Measurements from ENCODE around the gene LRRC7.

The LRRC7 gene

GRCh38 chr1:69572921-69573320, 5.2 kb downstream of the LRRC7 start:
- in situ Hi-C loops (cut with MboI; ENCODE audit: low sequenced_read_pairs, unreplicated experiment), result no loop called here
- TF ChIP-seq CTCF (IDR thresholded peaks at IDR 0.05; ENCODE audit: borderline replicate concordance, control extremely low read depth, extremely low read depth, insufficient read depth, missing control alignments), result no peak
- no peak for DNase-seq (ENCODE audit: low spot score)

- in situ Hi-C loops (cut with MboI; ENCODE audit: low sequenced_read_pairs, unreplicated experiment), result no loop called here
- no peak for DNase-seq (ENCODE audit: low spot score)
- TF ChIP-seq CTCF (IDR thresholded peaks at IDR 0.05; ENCODE audit: borderline replicate concordance, control extremely low read depth, extremely low read depth, insufficient read depth, missing control alignments), result no peak
These were observed 6.2 kb downstream of the LRRC7 start for GRCh38 chr1:69573911-69574310.

- no peak for DNase-seq (ENCODE audit: low spot score)
- in situ Hi-C loops (cut with MboI; ENCODE audit: low sequenced_read_pairs, unreplicated experiment), result no loop called here
- no peak for TF ChIP-seq CTCF (IDR thresholded peaks at IDR 0.05; ENCODE audit: borderline replicate concordance, control extremely low read depth, extremely low read depth, insufficient read depth, missing control alignments)
These were observed 17.9 kb downstream of the LRRC7 start for GRCh38 chr1:69585666-69586065.

- no peak for TF ChIP-seq CTCF (IDR thresholded peaks at IDR 0.05; ENCODE audit: borderline replicate concordance, control extremely low read depth, extremely low read depth, insufficient read depth, missing control alignments)
- in situ Hi-C loops (cut with MboI; ENCODE audit: low sequenced_read_pairs, unreplicated experiment), result no loop called here
- DNase-seq (ENCODE audit: low spot score), result no peak
These were observed 19.7 kb downstream of the LRRC7 start for GRCh38 chr1:69587391-69587790.

- in situ Hi-C loops (cut with MboI; ENCODE audit: low sequenced_read_pairs, unreplicated experiment), result no loop called here
- no peak for TF ChIP-seq CTCF (IDR thresholded peaks at IDR 0.05; ENCODE audit: borderline replicate concordance, control extremely low read depth, extremely low read depth, insufficient read depth, missing control alignments)
- DNase-seq (ENCODE audit: low spot score), result no peak
These were observed 22.1 kb downstream of the LRRC7 start for GRCh38 chr1:69589799-69590198.

GRCh38 chr1:69592341-69592740, 24.6 kb downstream of the LRRC7 start:
- DNase-seq (ENCODE audit: low spot score), result no peak
- in situ Hi-C loops (cut with MboI; ENCODE audit: low sequenced_read_pairs, unreplicated experiment), result no loop called here
- TF ChIP-seq CTCF (IDR thresholded peaks at IDR 0.05; ENCODE audit: borderline replicate concordance, control extremely low read depth, extremely low read depth, insufficient read depth, missing control alignments), result no peak

GRCh38 chr1:69595486-69595885, 27.8 kb downstream of the LRRC7 start:
- TF ChIP-seq CTCF (IDR thresholded peaks at IDR 0.05; ENCODE audit: borderline replicate concordance, control extremely low read depth, extremely low read depth, insufficient read depth, missing control alignments), result no peak

More at GRCh38 chr1:69595486-69595885, 27.8 kb downstream of the LRRC7 start:
- DNase-seq (ENCODE audit: low spot score), result no peak
- in situ Hi-C loops (cut with MboI; ENCODE audit: low sequenced_read_pairs, unreplicated experiment), result no loop called here

All from GM13976 (cell line).